Measurements from ENCODE around the gene IRF2BP1.

DNA sequence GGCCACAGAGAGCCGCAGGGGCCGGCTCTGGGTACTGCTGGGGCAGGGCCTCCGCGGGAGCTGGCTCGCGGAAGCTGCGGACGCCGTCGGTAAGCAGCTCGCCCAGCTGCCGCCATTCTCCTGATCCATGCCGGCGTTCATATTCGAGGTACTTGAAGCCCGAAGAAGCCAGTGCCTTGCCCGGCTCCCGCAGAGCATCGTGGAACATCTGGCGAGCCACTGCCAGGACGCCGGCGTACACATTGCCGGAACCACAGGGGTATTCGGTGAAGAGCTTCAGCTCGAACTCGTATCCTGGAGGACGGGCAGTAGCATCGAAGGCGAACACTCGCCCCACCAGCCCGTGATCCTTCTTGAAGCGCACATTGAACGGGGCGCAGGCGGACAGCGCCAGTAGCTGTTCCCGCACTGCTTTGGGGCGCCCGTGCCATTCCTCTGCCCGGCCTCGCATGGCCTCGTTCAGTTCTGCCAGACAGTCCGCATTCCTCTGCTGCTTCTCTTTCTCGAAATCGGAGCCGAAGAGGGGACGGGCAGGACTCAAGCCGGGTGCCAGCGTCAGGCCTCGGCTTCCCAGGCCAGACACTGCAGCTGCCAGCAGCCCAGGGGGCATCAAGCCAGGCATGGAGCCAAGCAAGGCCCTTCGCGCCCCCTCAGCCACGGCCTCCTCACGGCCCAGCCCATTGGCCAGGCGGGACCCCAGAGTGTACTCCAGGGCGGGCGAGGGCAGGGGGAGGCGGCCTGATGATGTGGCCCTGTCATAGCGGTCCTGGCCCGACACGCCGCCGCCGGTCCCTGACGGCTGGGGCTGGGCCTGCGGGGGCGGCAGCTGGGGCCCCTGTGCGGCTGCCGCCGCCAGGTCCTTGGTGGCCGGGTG lies 1.0 kb downstream of the IRF2BP1 start:
- no peak for TF ChIP-seq POLR2A (IDR thresholded peaks at IDR 0.05)
- TF ChIP-seq, protein P1, sequence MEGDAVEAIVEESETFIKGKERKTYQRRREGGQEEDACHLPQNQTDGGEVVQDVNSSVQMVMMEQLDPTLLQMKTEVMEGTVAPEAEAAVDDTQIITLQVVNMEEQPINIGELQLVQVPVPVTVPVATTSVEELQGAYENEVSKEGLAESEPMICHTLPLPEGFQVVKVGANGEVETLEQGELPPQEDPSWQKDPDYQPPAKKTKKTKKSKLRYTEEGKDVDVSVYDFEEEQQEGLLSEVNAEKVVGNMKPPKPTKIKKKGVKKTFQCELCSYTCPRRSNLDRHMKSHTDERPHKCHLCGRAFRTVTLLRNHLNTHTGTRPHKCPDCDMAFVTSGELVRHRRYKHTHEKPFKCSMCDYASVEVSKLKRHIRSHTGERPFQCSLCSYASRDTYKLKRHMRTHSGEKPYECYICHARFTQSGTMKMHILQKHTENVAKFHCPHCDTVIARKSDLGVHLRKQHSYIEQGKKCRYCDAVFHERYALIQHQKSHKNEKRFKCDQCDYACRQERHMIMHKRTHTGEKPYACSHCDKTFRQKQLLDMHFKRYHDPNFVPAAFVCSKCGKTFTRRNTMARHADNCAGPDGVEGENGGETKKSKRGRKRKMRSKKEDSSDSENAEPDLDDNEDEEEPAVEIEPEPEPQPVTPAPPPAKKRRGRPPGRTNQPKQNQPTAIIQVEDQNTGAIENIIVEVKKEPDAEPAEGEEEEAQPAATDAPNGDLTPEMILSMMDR (IDR thresholded peaks at IDR 0.05): no peak
